SU-DHL-6 (cell line): ENCODE results near the gene DGKH.

Experiments used
- H2AFZ ChIP-seq: fragments of 200-600 bp; sonication (generic); 2 replicates; pipeline ENCODE4 v1.6.1; 2014; ENCODE audit warnings: low read depth, mild to moderate bottlenecking, moderate library complexity, mixed read lengths, antibody characterized with exemption, low read length; ENCODE audit not compliant: severe bottlenecking
- H3F3A ChIP-seq: fragments of 200-600 bp; shearing (Covaris generic); 2 replicates; pipeline ENCODE4 v1.6.0; 2016; ENCODE audit warnings: antibody characterized with exemption, mild to moderate bottlenecking; ENCODE audit not compliant: insufficient read depth
- H3K27ac ChIP-seq: fragments of 200-600 bp; sonication (generic); 2 replicates; pipeline ENCODE4 v1.5.1; 2016; ENCODE audit warnings: low read depth, mild to moderate bottlenecking, low read length, moderate library complexity, mixed read lengths
- H3K27me3 ChIP-seq: fragments of 200-600 bp; sonication (generic), shearing (Covaris generic); 2 replicates; pipeline ENCODE4 v1.6.0; 2014; ENCODE audit warnings: mild to moderate bottlenecking, low read length
- H3K36me3 ChIP-seq: fragments of 200-600 bp; sonication (generic); 2 replicates; pipeline ENCODE4 v1.6.1; 2014; ENCODE audit warnings: mild to moderate bottlenecking, low read length, mixed read lengths
- H3K4me2 ChIP-seq: fragments of 300-600, 200-600 bp; shearing (Covaris generic), sonication (generic); 2 replicates; pipeline ENCODE4 v1.6.0; 2014; ENCODE audit warnings: low read length, low read depth, mild to moderate bottlenecking; ENCODE audit not compliant: poor library complexity, severe bottlenecking
- H3K4me3 ChIP-seq: fragments of 200-600 bp; sonication (generic); 2 replicates; pipeline ENCODE4 v1.5.1; 2014; ENCODE audit warnings: antibody characterized with exemption, low read length, mild to moderate bottlenecking, mixed read lengths; ENCODE audit not compliant: insufficient read depth, poor library complexity, severe bottlenecking
- H3K79me2 ChIP-seq: fragments of 200-600 bp; sonication (generic); 2 replicates; pipeline ENCODE4 v1.6.1; 2014; ENCODE audit warnings: mild to moderate bottlenecking, low read length, moderate library complexity; ENCODE audit not compliant: insufficient read depth
- H3K9ac ChIP-seq: fragments of 200-600 bp; sonication (generic); 2 replicates; pipeline ENCODE4 v1.7.0; 2014; ENCODE audit warnings: mild to moderate bottlenecking, low read length
- H3K9me2 ChIP-seq: fragments of 200-600 bp; sonication (generic); replicated peaks from 2 replicates; pipeline ENCODE4 v1.6.1; 2014; ENCODE audit warnings: low read length; ENCODE audit not compliant: insufficient read depth
- H3K9me3 ChIP-seq: fragments of 200-600 bp; sonication (generic); 2 replicates; pipeline ENCODE4 v1.6.1; 2014; ENCODE audit warnings: low read length, mixed read lengths; ENCODE audit not compliant: insufficient read depth
- H4K20me1 ChIP-seq: fragments of 200-600 bp; sonication (generic); 2 replicates; pipeline ENCODE4 v1.6.1; 2014; ENCODE audit warnings: low read depth, mild to moderate bottlenecking, antibody characterized with exemption, low read length, moderate library complexity, mixed read lengths
- CTCF ChIP-seq: fragments of 200-600 bp; sonication (generic); IDR thresholded peaks from one replicate; pipeline ENCODE4 v1.5.1; 2017; ENCODE audit warnings: antibody characterized with exemption, mild to moderate bottlenecking, low read length, moderate library complexity; ENCODE audit not compliant: insufficient read depth, poor library complexity, severe bottlenecking
- EZH2phosphoT487 ChIP-seq: fragments of 200-600 bp; sonication (generic), shearing (Covaris generic); conservative IDR thresholded peaks from 2 replicates; pipeline ENCODE4 v1.6.1; 2018; ENCODE audit warnings: mild to moderate bottlenecking, antibody characterized with exemption, low read length, moderate library complexity, mixed read lengths

The DGKH gene

GRCh38 chr13:42049454-42049813 is 986 bp downstream of the DGKH start:
- Histone ChIP-seq H2AFZ (peak overlapping the region; percentile 73), H3F3A (peaks cover 22% of the 10 kb centered on the region; the same call in 1 of the 2 replicates), H3K4me3 (peak overlapping the region; percentile 51), H3K9ac (peak overlapping the region; percentile 78), H4K20me1 (no peaks in the 10 kb centered on the region), H3K36me3 (no peaks in the 10 kb centered on the region), H3K4me2 (peak overlapping the region; percentile 58), H3K9me3 (no peaks in the 10 kb centered on the region), H3K27me3 (no peaks in the 10 kb centered on the region), H3K79me2 (no peaks in the 10 kb centered on the region), H3K9me2 (no peaks in the 10 kb centered on the region), H3K27ac (no peak overlapping the region)
- TF ChIP-seq EZH2phosphoT487, result no peak
- no peak for TF ChIP-seq CTCF

GRCh38 chr13:42054798-42055499 is 6.5 kb downstream of the DGKH start:
- TF ChIP-seq EZH2phosphoT487 (no peak), CTCF (no peak)
- Histone ChIP-seq H3K9me3 (no peaks in the 10 kb centered on the region), H3K9ac (no peak overlapping the region), H3K4me2 (no peak overlapping the region), H3K4me3 (no peak overlapping the region), H3K79me2 (no peaks in the 10 kb centered on the region), H2AFZ (no peak overlapping the region), H3K36me3 (no peaks in the 10 kb centered on the region), H3F3A (0 out of 2 replicates have a peak, but pooled peaks cover 6% of the 10 kb centered on the region), H3K27ac (no peak overlapping the region), H3K9me2 (no peaks in the 10 kb centered on the region), H4K20me1 (no peaks in the 10 kb centered on the region), H3K27me3 (no peaks in the 10 kb centered on the region)

- Histone ChIP-seq H3K27ac (no peak overlapping the region), H2AFZ (no peak overlapping the region), H3F3A (0 out of 2 replicates have a peak, but pooled peaks cover 3% of the 10 kb centered on the region), H3K4me2 (no peak overlapping the region), H3K79me2 (no peaks in the 10 kb centered on the region), H3K4me3 (no peak overlapping the region), H3K27me3 (no peaks in the 10 kb centered on the region), H3K9ac (no peak overlapping the region), H3K9me3 (no peaks in the 10 kb centered on the region), H3K36me3 (no peaks in the 10 kb centered on the region), H4K20me1 (no peaks in the 10 kb centered on the region), H3K9me2 (no peaks in the 10 kb centered on the region)
- TF ChIP-seq CTCF (no peak), EZH2phosphoT487 (no peak)
Observed at GRCh38 chr13:42055500-42056085, 7.1 kb downstream of the DGKH start.
